SK-N-SH treated with all-trans-retinoic acid at 6 μM for 48 hours (cell line): Measurements from ENCODE around the gene SNAPC4.
A peak's percentile ranks its signal among the peaks of the same experiment; 100 is the strongest.

Experiments used
- ATAC-seq: fragments of 200-7000 bp; cut with Tn5 transposase; 3 replicates; pipeline ENCODE4 v1.9.1; 2020; ENCODE audit warnings: mild to moderate bottlenecking, moderate library complexity
- ARNTL ChIP-seq: fragments of 450-650 bp; formaldehyde crosslinking; IDR thresholded peaks from 2 replicates; pipeline ENCODE4 v1.5.0; 2020; ENCODE audit warnings: low read depth, mild to moderate bottlenecking, moderate library complexity, borderline replicate concordance
- BACH2 ChIP-seq: fragments of 250-450 bp; sonication (Bioruptor Pico); IDR thresholded peaks from 2 replicates; pipeline ENCODE4 v1.9.0; 2021; ENCODE audit warnings: mild to moderate bottlenecking, borderline replicate concordance
- CSDC2 ChIP-seq: fragments of 250-450 bp; sonication (Bioruptor Pico); IDR thresholded peaks from 2 replicates; pipeline ENCODE4 v1.5.0; 2020; ENCODE audit warnings: mild to moderate bottlenecking, moderate library complexity
- GLIS3 ChIP-seq: fragments of 250-450 bp; sonication (Bioruptor Pico); IDR thresholded peaks from 2 replicates; pipeline ENCODE4 v1.5.0; 2020; ENCODE audit warnings: mild to moderate bottlenecking, moderate library complexity
- ISL1 ChIP-seq: fragments of 250-450 bp; sonication (Bioruptor Pico); IDR thresholded peaks from 2 replicates; pipeline ENCODE4 v2.1.2; 2022; ENCODE audit warnings: mild to moderate bottlenecking, moderate library complexity
- OSR1 ChIP-seq: fragments of 250-450 bp; sonication (Bioruptor Pico); IDR thresholded peaks from 2 replicates; pipeline ENCODE4 v1.8.0; 2022; ENCODE audit warnings: moderate library complexity, mild to moderate bottlenecking, inconsistent platforms
- PATZ1 ChIP-seq: fragments of 250-450 bp; sonication (Bioruptor Pico); IDR thresholded peaks from 2 replicates; pipeline ENCODE4 v1.8.0; 2020; ENCODE audit warnings: mild to moderate bottlenecking, moderate library complexity, borderline replicate concordance
- POU6F1 ChIP-seq: fragments of 250-450 bp; sonication (Bioruptor Pico); IDR thresholded peaks from 2 replicates; pipeline ENCODE4 v1.8.0; 2021; ENCODE audit warnings: low read depth, mild to moderate bottlenecking, moderate library complexity, borderline replicate concordance
- PPARA ChIP-seq: fragments of 250-450 bp; sonication (Bioruptor Pico); IDR thresholded peaks from 2 replicates; pipeline ENCODE4 v1.5.0; 2020; ENCODE audit warnings: mild to moderate bottlenecking, borderline replicate concordance
- RARB ChIP-seq: fragments of 250-450 bp; sonication (Bioruptor Pico); IDR thresholded peaks from 2 replicates; pipeline ENCODE4 v1.8.0; 2021; ENCODE audit warnings: mild to moderate bottlenecking, moderate library complexity
- SNAI2 ChIP-seq: fragments of 250-450 bp; sonication (Bioruptor Pico); IDR thresholded peaks from 2 replicates; pipeline ENCODE4 v1.5.0; 2020; ENCODE audit warnings: mild to moderate bottlenecking, moderate library complexity
- TCF4 ChIP-seq: fragments of 250-450 bp; sonication (Bioruptor Pico); IDR thresholded peaks from 2 replicates; pipeline ENCODE4 v1.8.0; 2021; ENCODE audit warnings: mild to moderate bottlenecking, moderate library complexity, borderline replicate concordance
- TOX ChIP-seq: fragments of 250-450 bp; sonication (Bioruptor Pico); IDR thresholded peaks from 2 replicates; pipeline ENCODE4 v1.8.0; 2021; ENCODE audit warnings: mild to moderate bottlenecking, moderate library complexity, borderline replicate concordance
- TSHZ2 ChIP-seq: fragments of 250-450 bp; sonication (Bioruptor Pico); IDR thresholded peaks from 2 replicates; pipeline ENCODE4 v1.5.0; 2020; ENCODE audit warnings: mild to moderate bottlenecking, moderate library complexity
- ZC3H10 ChIP-seq: fragments of 250-450 bp; sonication (Bioruptor Pico); IDR thresholded peaks from 2 replicates; pipeline ENCODE4 v1.5.1; 2021; ENCODE audit warnings: mild to moderate bottlenecking, moderate library complexity
- ZFP3 ChIP-seq: fragments of 250-450 bp; sonication (Bioruptor Pico); IDR thresholded peaks from 2 replicates; pipeline ENCODE4 v1.5.0; 2020; ENCODE audit warnings: mild to moderate bottlenecking, moderate library complexity
- ZFP30 ChIP-seq: fragments of 450-650 bp; formaldehyde crosslinking; IDR thresholded peaks from 2 replicates; pipeline ENCODE4 v1.5.0; 2022; ENCODE audit warnings: mild to moderate bottlenecking, moderate library complexity
- ZNF565 ChIP-seq: fragments of 450-650 bp; formaldehyde crosslinking; conservative IDR thresholded peaks from 2 replicates; pipeline ENCODE4 v1.5.0; 2020; ENCODE audit warnings: low read depth, mild to moderate bottlenecking, moderate library complexity
- ZNF70 ChIP-seq: fragments of 450-650 bp; formaldehyde crosslinking; IDR thresholded peaks from 2 replicates; pipeline ENCODE4 v1.5.0; 2020; ENCODE audit warnings: mild to moderate bottlenecking, moderate library complexity
- ZNF8 ChIP-seq: fragments of 450-650 bp; formaldehyde crosslinking; IDR thresholded peaks from 2 replicates; pipeline ENCODE4 v1.5.0; 2020; ENCODE audit warnings: mild to moderate bottlenecking, moderate library complexity
- TF ChIP-seq, protein P1 (sequence below): fragments of 250-450 bp; sonication (Bioruptor Pico); IDR thresholded peaks from 2 replicates; pipeline ENCODE4 v1.5.1; 2021; ENCODE audit warnings: mild to moderate bottlenecking, moderate library complexity

Gene SNAPC4

DNA sequence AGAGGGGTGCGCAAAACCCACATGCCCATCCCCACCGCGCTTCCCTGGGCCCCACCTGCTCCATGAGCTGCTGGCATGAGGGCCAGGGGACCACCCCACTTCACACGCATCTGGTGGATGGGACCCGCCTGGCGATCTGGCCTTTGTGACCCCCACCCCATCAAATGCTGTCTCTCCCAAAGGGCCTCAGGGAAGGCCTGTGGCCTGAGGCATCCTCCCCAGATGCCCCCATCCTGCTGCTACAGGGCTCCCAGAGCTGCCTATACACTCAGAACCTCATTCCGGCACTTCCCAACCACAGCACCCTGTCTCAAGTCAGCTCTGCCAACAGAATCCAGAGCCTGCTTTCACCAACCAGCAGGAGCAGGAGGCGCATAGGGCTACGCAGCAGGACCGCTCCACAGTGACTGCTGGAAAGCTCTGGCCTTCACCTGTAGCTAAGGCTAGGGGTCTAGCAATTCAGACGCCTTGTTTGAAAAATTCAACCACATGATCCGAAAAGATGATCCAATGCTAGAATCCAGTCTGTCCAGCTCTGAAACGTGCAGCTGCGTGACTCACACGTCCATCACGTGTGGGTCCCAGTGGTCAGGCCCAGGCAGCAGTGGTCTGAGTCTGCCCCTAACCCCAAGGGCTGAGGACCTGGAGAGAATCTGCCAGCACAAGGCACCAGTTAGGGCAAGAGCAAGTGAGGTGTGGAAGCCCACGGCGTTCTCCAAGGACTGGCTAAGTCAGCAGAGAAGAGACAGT, 1.4 kb upstream of the SNAPC4 start (continued):
- TF ChIP-seq POU6F1 (CRISPR knock-in tag) = no peak
- no peak for TF ChIP-seq TOX (CRISPR knock-in tag)
- TF ChIP-seq ZNF565 = no peak
- TF ChIP-seq, all 23 proteins: peak for 0

GRCh38 chr9:136399176-136400037, 563 bp downstream of the SNAPC4 start:
- ATAC-seq = peak; percentile 35
- no peak for TF ChIP-seq ZC3H10 (CRISPR knock-in tag)
- TF ChIP-seq ZFP30 (CRISPR knock-in tag) = no peak

GRCh38 chr9:136398286-136398685, 1.7 kb downstream of the SNAPC4 start:
- TF ChIP-seq GLIS3 (CRISPR knock-in tag) = no peak
- TF ChIP-seq CSDC2 (CRISPR knock-in tag) = no peak
- TF ChIP-seq TSHZ2 (CRISPR knock-in tag) = no peak
- TF ChIP-seq PATZ1 (CRISPR knock-in tag) = no peak
- TF ChIP-seq RARB (CRISPR knock-in tag) = no peak
- no peak for TF ChIP-seq ZFP30 (CRISPR knock-in tag)
- TF ChIP-seq, protein P1, sequence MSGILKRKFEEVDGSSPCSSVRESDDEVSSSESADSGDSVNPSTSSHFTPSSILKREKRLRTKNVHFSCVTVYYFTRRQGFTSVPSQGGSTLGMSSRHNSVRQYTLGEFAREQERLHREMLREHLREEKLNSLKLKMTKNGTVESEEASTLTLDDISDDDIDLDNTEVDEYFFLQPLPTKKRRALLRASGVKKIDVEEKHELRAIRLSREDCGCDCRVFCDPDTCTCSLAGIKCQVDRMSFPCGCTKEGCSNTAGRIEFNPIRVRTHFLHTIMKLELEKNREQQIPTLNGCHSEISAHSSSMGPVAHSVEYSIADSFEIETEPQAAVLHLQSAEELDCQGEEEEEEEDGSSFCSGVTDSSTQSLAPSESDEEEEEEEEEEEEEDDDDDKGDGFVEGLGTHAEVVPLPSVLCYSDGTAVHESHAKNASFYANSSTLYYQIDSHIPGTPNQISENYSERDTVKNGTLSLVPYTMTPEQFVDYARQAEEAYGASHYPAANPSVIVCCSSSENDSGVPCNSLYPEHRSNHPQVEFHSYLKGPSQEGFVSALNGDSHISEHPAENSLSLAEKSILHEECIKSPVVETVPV = no peak
- TF ChIP-seq ISL1 (CRISPR knock-in tag) = no peak
- TF ChIP-seq ZNF8 = no peak
- TF ChIP-seq TCF4 (CRISPR knock-in tag) = no peak
- ATAC-seq = no peak

DNA sequence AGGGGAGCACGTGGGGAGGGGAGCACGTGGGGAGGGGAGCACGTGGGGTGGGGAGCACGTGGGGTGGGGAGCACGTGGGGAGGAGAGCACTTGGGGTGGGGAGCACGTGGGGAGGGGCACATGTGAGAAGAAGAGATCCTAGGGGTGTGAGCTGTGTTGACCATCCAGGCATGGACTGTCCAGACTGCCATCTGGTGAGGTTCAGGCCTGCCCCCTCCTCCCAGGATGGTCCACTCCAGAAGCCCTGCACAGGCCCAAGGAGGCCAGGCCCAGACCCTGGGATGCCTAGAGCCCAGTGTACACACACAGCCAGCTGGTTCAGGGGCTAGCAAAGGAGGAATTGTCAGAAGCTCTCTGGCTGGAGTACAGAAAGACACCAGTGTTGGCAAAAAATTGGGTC, 2.3 kb downstream of the SNAPC4 start:
- ATAC-seq = no peak
- TF ChIP-seq ZNF70 (CRISPR knock-in tag) (no peak), ZFP30 (CRISPR knock-in tag) (no peak), ZC3H10 (CRISPR knock-in tag) (no peak), ZNF565 (no peak), ZFP3 (no peak), ZNF8 (no peak), PATZ1 (CRISPR knock-in tag) (no peak), OSR1 (CRISPR knock-in tag) (no peak), GLIS3 (CRISPR knock-in tag) (no peak), TOX (CRISPR knock-in tag) (no peak), SNAI2 (CRISPR knock-in tag) (no peak), PPARA (CRISPR knock-in tag) (no peak), POU6F1 (CRISPR knock-in tag) (no peak), BACH2 (no peak), ISL1 (CRISPR knock-in tag) (no peak), CSDC2 (CRISPR knock-in tag) (no peak), RARB (CRISPR knock-in tag) (no peak), ARNTL (CRISPR knock-in tag) (no peak)
